Gastroesophageal sphincter (tissue), 3 donors: ENCODE data around the gene ECE2.
A peak's percentile ranks its signal among the peaks of the same experiment; 100 is the strongest.

Source experiments
- EP300 ChIP-seq: sonication (generic); formaldehyde crosslinking; IDR thresholded peaks from one replicate; pipeline ENCODE4 v1.6.1; 2017; ENCODE audit warnings: antibody characterized with exemption, mild to moderate bottlenecking
- POLR2A ChIP-seq, 2 donors: fragments of 450-650 bp; IDR thresholded peaks; one replicate each; pipeline ENCODE4 v1.6.1; 2017; ENCODE audit warnings: antibody characterized with exemption in 2 of 2, mild to moderate bottlenecking in 2 of 2, moderate library complexity in 1 of 2
- TF ChIP-seq, protein P1 (sequence below), 4 experiments: fragments of 200-600 bp in 2 of 4; fragments of 450-650 bp in 2 of 4; sonication (generic) in 1 of 4; IDR thresholded peaks; one replicate each; pipeline ENCODE4 v1.5.1; 2017 to 2019; ENCODE audit warnings: antibody characterized with exemption in 4 of 4, mild to moderate bottlenecking in 2 of 4, moderate library complexity in 2 of 4

- TF ChIP-seq EP300 (no peak), POLR2A (IDR thresholded peaks at IDR 0.05) (peak; percentile 52 to 56)
- TF ChIP-seq, protein P1, sequence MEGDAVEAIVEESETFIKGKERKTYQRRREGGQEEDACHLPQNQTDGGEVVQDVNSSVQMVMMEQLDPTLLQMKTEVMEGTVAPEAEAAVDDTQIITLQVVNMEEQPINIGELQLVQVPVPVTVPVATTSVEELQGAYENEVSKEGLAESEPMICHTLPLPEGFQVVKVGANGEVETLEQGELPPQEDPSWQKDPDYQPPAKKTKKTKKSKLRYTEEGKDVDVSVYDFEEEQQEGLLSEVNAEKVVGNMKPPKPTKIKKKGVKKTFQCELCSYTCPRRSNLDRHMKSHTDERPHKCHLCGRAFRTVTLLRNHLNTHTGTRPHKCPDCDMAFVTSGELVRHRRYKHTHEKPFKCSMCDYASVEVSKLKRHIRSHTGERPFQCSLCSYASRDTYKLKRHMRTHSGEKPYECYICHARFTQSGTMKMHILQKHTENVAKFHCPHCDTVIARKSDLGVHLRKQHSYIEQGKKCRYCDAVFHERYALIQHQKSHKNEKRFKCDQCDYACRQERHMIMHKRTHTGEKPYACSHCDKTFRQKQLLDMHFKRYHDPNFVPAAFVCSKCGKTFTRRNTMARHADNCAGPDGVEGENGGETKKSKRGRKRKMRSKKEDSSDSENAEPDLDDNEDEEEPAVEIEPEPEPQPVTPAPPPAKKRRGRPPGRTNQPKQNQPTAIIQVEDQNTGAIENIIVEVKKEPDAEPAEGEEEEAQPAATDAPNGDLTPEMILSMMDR (IDR thresholded peaks at IDR 0.05) = no peak
Observed at GRCh38 chr3:184314700-184315542, 39.1 kb downstream of the ECE2 start.
